HG03066 (cell line): ENCODE measurements around the gene CA7.

ENCODE experiments used
- ATAC-seq: cut with Tn5 transposase; IDR thresholded peaks from one replicate; pipeline ENCODE4 v1.9.1; 2021; ENCODE audit warnings: low read depth; ENCODE audit not compliant: unreplicated experiment

CA7 gene

GRCh38 chr16:66844342-66845079 lies at the start of gene CA7:
TSS of gene CA7 (plus strand) at chr16:66844414. CDS start at chr16:66844488, 74 bp downstream.
- no peak for ATAC-seq

GRCh38 chr16:66798161-66798560 lies 46.1 kb upstream of the CA7 start:
- no peak for ATAC-seq

GRCh38 chr16:66800856-66801255 lies 43.4 kb upstream of the CA7 start:
- no peak for ATAC-seq

- no peak for ATAC-seq
These were observed 42.7 kb upstream of the CA7 start, which contains the start of gene TERB1 for GRCh38 chr16:66801320-66802105. TSS of gene TERB1 (minus strand) at chr16:66801584. CDS start at chr16:66796798, 4,786 bp downstream.

GRCh38 chr16:66802159-66802558 lies 42.1 kb upstream of the CA7 start:
- no peak for ATAC-seq

- ATAC-seq: no peak
These were observed 34.4 kb upstream of the CA7 start for GRCh38 chr16:66809765-66810164.

- no peak for ATAC-seq
These were observed 33.8 kb upstream of the CA7 start for GRCh38 chr16:66810391-66810790.

- no peak for ATAC-seq
These were observed 33.2 kb upstream of the CA7 start for GRCh38 chr16:66811043-66811442.

- no peak for ATAC-seq
These were observed 29.5 kb upstream of the CA7 start for GRCh38 chr16:66814734-66815133.

GRCh38 chr16:66824006-66824405 lies 20.2 kb upstream of the CA7 start:
- ATAC-seq: no peak

GRCh38 chr16:66830422-66831404 lies 13.5 kb upstream of the CA7 start, which contains the start of gene NAE1:
TSS of gene NAE1 (minus strand) at chr16:66830976. CDS start at chr16:66830899, 77 bp downstream.
- ATAC-seq: peak; percentile 91

GRCh38 chr16:66832190-66832589 lies 12.0 kb upstream of the CA7 start:
- no peak for ATAC-seq

- no peak for ATAC-seq
These were observed 11.4 kb upstream of the CA7 start for GRCh38 chr16:66832661-66833305.

- ATAC-seq: no peak
These were observed 9.5 kb upstream of the CA7 start for GRCh38 chr16:66834746-66835145.

GRCh38 chr16:66840883-66841282 lies 3.3 kb upstream of the CA7 start:
- ATAC-seq: no peak

- no peak for ATAC-seq
These were observed 2.8 kb upstream of the CA7 start for GRCh38 chr16:66841366-66841765.

- no peak for ATAC-seq
These were observed 1.4 kb upstream of the CA7 start for GRCh38 chr16:66842765-66843164.

- no peak for ATAC-seq
These were observed 1.0 kb upstream of the CA7 start for GRCh38 chr16:66843191-66843590.

GRCh38 chr16:66844009-66844341 lies 239 bp upstream of the CA7 start:
- ATAC-seq: no peak

GRCh38 chr16:66845080-66845410 lies 831 bp downstream of the CA7 start:
- no peak for ATAC-seq
